ENCODE data around the gene TRAK2. TPM values are rescaled to one million over a fixed set of nuclear protein-coding genes. Genes with fewer than 3 reads are reported as not detected.
"Not testable (repeated sequence)": the region's sequence is repeated elsewhere in the genome, so short reads cannot be mapped to it uniquely, and the experiment has no call there.

TRAK2 gene
- total RNA-seq, 3 donors from 2014 or later: 65.6 to 82.2 (median 76.0) TPM

GRCh38 chr2:201436141-201436540, 15.1 kb downstream of the TRAK2 start:
- intact Hi-C loops (cut with DNase I, micrococcal nuclease): no loop called here
- H3K9me3 ChIP-seq: no peaks in the 10 kb centered on the region

GRCh38 chr2:201433394-201433995, 17.8 kb downstream of the TRAK2 start:
- DNase-seq (no peak), ATAC-seq (peak; percentile 61)
- no peak for TF ChIP-seq CTCF (IDR thresholded peaks at IDR 0.05)
- intact Hi-C loops (cut with DNase I, micrococcal nuclease): no loop called here
- Histone ChIP-seq H3K9me3 (peaks cover under 1% of the 10 kb centered on the region), H3K4me1 (ENCODE audit: low read depth) (peaks cover 9% of the 10 kb centered on the region), H3K4me3 (no peak overlapping the region), H3K36me3 (ENCODE audit: low read depth) (no peaks in the 10 kb centered on the region)

More at GRCh38 chr2:201436141-201436540, 15.1 kb downstream of the TRAK2 start:
- H3K36me3 ChIP-seq (ENCODE audit: low read depth): no peaks in the 10 kb centered on the region
- H3K4me3 ChIP-seq: no peak overlapping the region
- TF ChIP-seq CTCF (IDR thresholded peaks at IDR 0.05): no peak
- H3K4me1 ChIP-seq (ENCODE audit: low read depth): peaks cover 13% of the 10 kb centered on the region
- DNase-seq (no peak), ATAC-seq (no peak)

- no peak for DNase-seq
- no peaks in the 10 kb centered on the region for H3K36me3 ChIP-seq (ENCODE audit: low read depth)
- TF ChIP-seq CTCF (IDR thresholded peaks at IDR 0.05): no peak
- H3K9me3 ChIP-seq: peaks cover 2% of the 10 kb centered on the region
- peak; percentile 25 for ATAC-seq
- peaks cover 9% of the 10 kb centered on the region for H3K4me1 ChIP-seq (ENCODE audit: low read depth)
- H3K4me3 ChIP-seq: no peak overlapping the region
- intact Hi-C loops (cut with DNase I, micrococcal nuclease): no loop called here
Observed at GRCh38 chr2:201432621-201433393, 18.5 kb downstream of the TRAK2 start.

GRCh38 chr2:201432038-201432620, 19.1 kb downstream of the TRAK2 start:
- DNase-seq: no peak
- no peak for TF ChIP-seq CTCF (IDR thresholded peaks at IDR 0.05)
- intact Hi-C loops (cut with DNase I, micrococcal nuclease): no loop called here

GRCh38 chr2:201430839-201431238, 20.4 kb downstream of the TRAK2 start:
- DNase-seq: no peak
- no peak for ATAC-seq
- no peaks in the 10 kb centered on the region for H3K36me3 ChIP-seq (ENCODE audit: low read depth)
- peaks cover 9% of the 10 kb centered on the region for H3K4me1 ChIP-seq (ENCODE audit: low read depth)
- intact Hi-C loops (cut with DNase I, micrococcal nuclease): no loop called here
- H3K4me3 ChIP-seq: no peak overlapping the region
- no peak for TF ChIP-seq CTCF (IDR thresholded peaks at IDR 0.05)
- peaks cover 2% of the 10 kb centered on the region for H3K9me3 ChIP-seq

More at GRCh38 chr2:201432038-201432620, 19.1 kb downstream of the TRAK2 start:
- Histone ChIP-seq H3K36me3 (ENCODE audit: low read depth) (no peaks in the 10 kb centered on the region), H3K4me1 (ENCODE audit: low read depth) (peaks cover 9% of the 10 kb centered on the region), H3K4me3 (no peak overlapping the region), H3K9me3 (peaks cover 2% of the 10 kb centered on the region)
- ATAC-seq: peak; percentile 64

- H3K9me3 ChIP-seq; H3K4me3 ChIP-seq; H3K4me1 ChIP-seq (ENCODE audit: low read depth); intact Hi-C loops (cut with DNase I, micrococcal nuclease); H3K36me3 ChIP-seq (ENCODE audit: low read depth); ATAC-seq; DNase-seq: not testable (repeated sequence)
Observed at GRCh38 chr2:201430322-201430721, 20.9 kb downstream of the TRAK2 start.

GRCh38 chr2:201429835-201430234, 21.4 kb downstream of the TRAK2 start:
- H3K36me3 ChIP-seq (ENCODE audit: low read depth); H3K9me3 ChIP-seq; intact Hi-C loops (cut with DNase I, micrococcal nuclease); ATAC-seq; DNase-seq; H3K4me3 ChIP-seq: not testable (repeated sequence)
- H3K4me1 ChIP-seq (ENCODE audit: low read depth): peaks cover 12% of the 10 kb centered on the region

- H3K4me3 ChIP-seq; H3K9me3 ChIP-seq; DNase-seq; H3K36me3 ChIP-seq (ENCODE audit: low read depth); ATAC-seq; intact Hi-C loops (cut with DNase I, micrococcal nuclease): not testable (repeated sequence)
- H3K4me1 ChIP-seq (ENCODE audit: low read depth): peaks cover 19% of the 10 kb centered on the region
Observed at GRCh38 chr2:201428366-201428765, 22.9 kb downstream of the TRAK2 start.

Data from mucosa of descending colon (tissue), 3 donors.